HG03066 (cell line): ENCODE data around the gene SERPINA12.
A peak's percentile ranks its signal among the peaks of the same experiment; 100 is the strongest.

ENCODE experiments used
- ATAC-seq: cut with Tn5 transposase; IDR thresholded peaks from one replicate; pipeline ENCODE4 v1.9.1; 2021; ENCODE audit warnings: low read depth; ENCODE audit not compliant: unreplicated experiment

SERPINA12 gene, protein sequence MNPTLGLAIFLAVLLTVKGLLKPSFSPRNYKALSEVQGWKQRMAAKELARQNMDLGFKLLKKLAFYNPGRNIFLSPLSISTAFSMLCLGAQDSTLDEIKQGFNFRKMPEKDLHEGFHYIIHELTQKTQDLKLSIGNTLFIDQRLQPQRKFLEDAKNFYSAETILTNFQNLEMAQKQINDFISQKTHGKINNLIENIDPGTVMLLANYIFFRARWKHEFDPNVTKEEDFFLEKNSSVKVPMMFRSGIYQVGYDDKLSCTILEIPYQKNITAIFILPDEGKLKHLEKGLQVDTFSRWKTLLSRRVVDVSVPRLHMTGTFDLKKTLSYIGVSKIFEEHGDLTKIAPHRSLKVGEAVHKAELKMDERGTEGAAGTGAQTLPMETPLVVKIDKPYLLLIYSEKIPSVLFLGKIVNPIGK

DNA sequence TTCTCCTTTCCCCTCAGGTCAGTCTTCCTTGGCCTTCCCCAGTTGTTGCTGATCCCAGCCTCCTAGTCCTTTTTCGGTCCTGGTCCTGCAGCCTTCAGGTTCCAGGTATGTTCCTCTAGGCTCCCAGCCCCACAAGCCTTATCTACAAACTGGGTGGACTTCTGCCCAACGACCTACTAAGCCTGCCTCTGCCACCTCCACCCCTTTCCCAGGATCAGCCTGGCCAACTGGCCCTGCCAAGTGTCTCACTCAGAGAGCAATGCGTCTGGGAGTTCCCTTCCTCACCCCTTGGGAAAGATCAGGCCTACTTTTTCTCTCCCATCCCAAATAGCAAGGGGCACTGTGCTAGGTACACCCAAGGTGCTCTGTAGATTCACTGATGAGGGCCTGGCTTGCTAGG lies at the start of gene SERPINA12:
Gene SERPINA12, minus strand, starts transcription at position 114 of the 400 bp plus-strand sequence. CDS start 11,072 bp downstream, outside the sequence.
- ATAC-seq = no peak

DNA sequence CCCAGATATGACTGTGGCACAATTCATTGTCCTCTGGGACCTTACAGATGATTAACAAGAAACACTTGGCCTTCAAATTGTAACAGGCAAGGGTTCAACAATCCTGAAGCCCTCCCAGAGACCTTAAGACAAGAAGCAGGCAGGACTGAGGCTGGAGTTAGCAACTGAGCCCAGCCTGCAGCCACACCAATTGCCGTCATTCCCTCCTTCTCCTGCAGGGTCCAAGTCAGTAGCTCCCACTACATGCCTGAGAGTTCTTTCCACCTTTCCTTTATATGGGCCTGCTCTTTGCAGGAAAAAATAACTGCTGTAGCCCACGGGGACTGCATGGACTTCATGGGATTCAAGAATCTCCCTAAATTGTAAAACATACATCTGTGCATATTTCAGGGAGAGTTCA lies 49.6 kb upstream of the SERPINA12 start:
- ATAC-seq = no peak

DNA sequence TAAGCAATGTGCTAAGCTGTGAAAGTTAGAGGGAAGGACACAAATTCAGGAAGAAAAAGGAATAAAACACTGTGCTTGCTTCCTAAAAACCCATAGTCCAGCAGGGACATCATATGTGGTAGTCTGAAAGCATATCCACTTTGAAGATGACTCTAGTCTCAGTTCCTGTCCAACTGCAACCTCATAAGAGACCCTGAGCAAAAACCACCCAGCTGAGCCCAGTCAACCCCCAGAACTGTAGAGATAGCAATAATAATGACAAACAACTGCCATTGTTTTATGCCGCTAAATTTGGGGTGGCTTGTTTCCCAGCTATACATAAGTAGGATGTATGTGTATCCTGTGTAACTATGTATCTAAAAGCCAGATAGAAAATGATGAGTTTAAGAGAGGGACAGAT lies 48.1 kb upstream of the SERPINA12 start:
- no peak for ATAC-seq

DNA sequence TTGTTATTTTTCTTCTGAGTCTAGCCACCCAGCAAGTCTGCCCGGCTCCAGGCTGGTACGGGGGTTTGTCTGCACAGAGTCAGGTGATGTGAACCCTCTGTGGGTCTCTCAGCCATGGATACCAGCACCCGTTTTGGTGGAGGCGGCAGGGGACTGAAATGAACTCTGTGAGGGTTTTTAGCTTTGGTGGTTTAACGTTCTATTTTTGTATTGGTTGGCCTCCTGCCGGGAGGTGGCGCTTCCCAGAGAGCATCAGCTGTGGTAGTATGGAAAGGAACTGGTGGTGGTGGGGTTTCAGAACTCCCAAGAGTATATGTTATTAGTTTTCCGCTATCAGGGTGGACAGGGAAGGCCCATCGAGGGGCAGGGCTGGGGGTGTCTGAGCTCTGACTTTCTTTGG lies 46.7 kb upstream of the SERPINA12 start:
- ATAC-seq = no peak

DNA sequence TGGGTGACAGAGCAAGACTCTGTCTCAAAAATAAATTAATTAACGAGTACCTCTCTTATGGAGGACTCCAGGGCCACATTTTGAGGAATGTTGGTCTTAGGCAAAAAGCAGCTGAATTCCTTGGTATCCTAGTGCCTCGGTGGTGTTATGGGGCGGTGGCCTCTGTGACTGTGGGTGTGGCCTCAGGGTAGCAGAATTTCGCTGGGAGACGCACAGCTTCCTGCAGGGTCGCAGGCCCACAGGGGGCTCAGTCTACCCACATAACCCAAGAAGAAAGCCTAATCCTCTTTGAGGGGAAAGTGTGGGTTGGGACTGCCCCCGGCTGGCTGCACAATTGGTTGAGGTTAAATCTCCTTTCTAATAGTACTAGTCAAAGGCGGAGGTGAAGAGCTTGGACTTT lies 40.8 kb upstream of the SERPINA12 start:
- ATAC-seq = no peak

DNA sequence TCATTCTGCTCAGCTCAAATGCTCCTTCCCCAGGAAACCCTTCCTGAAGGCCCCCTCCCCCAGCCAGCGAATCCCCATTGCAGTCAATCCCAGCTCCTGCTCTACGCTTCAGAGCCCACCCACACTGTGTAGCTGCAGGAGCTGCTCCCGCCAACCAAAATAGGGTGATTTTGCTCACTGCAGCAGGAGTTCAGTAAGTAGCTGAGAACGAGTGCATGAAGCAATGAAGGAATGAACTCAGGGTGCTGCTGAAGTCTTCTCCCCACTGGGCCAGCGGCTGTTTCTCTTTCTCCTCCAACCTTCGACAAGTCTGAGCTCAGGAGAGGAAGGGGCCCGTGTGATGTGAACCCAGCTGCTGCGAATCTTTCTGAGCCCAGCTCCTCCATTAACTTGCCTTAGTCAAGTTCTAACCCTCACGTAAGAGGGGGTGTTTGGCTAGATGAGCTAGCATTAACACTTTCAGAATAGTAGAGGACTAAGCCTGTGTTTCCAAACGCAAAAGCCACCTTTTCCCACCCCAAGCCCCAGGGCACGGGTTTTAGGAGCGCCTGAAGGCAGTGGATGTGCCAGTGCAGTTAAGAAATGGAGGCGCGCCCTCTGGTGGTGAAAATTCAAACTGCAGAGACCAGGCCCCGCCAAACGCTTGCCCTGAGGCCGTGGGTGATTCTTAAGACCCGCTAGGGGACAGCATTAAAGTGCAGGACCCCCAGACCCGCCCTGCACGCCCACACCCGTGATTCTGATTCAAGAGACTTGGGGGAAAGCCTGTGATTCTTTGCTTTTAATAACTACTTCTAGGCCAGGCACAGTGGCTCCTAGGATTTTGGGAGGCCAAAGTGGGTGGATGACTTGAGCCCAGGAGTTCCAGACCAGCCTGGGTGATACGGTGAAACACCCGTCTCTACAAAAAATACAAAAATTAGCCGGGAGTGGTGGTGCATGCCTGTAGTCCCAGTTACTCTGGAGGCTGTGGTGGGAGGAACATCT lies 40.0 kb upstream of the SERPINA12 start:
- ATAC-seq = peak; percentile 72

DNA sequence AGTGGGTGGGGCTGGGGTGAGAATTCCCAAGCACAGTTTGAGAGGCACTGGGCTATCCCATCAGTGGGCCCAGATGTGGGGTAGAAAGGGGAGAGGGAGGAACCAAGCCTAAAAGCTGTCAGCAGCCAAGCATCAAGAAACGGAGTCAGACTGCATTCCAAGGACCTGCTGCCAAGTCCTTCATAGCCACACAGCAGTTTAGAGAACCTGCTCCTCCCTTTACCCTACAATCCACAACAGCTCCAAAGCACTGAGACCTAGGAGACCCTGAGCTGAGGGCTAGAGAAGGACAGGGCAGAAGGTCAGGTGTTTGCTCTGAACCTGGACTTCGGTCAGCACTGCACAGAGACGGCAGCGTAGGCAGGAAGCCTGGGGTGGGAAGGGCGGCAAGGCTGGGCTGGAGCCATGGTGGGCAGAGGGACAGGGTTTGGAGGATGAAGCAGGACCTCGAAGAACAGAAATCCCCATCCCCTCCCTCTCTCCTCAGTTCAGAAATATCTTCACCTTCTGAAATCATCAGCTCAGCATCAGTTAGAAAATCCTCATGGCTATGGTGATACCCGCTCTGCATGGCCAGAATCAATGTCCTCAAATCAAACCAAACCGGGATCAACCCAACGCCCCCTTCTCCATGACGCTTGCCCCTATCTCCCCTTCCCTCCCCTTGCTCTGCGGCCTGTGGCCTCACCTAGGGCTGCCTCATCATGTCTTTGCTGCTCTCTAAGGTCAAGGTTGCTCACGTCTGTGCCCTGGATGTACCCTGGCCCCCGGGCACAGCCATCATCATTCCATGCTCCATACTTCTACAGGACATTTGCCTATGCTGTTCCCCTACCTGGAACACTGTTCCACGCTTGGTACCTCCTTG lies 39.1 kb upstream of the SERPINA12 start:
- ATAC-seq = no peak

DNA sequence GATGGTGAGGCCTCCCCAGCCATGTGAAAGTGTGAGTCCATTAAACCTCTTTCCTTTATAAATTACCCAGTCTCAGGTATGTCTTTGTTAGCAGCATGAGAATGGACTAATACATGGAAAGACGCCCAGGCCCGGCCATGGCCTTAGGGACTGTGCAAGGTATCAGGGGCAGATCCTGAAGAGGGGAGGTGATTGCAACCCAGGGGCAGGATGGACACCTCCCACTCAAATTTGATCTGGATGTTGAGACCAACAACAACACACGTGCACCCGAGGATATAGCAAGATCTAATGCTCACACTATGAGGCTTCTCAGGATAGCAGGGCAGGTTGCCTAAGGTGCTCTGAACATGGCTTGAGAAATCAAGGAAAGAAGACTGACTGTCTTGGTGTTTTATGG lies 38.5 kb upstream of the SERPINA12 start:
- ATAC-seq = no peak

DNA sequence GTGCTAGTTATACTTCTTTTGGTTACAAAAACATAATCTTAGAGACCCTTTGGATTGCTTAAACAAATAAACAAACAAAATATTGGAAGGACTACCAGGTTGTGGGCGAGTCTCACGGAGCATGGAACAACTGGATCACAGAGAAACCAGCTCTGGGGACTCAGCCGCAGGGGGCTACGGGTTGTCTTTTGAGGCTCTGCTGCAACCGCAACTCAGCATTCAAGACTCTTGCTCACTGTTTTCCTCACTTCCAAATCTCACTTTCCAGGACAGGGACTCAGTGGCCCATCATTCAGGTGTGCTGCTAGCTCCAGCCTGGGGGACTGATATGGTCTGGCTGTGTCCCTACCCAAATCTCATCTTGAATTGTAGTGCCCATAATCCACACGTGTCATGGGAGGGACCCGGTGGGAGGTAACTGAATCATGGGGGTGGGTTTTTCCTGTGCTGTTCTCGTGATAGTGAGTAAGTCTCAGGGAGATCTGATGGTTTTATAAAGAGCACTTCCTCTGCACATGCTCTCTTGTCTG lies 37.9 kb upstream of the SERPINA12 start:
- ATAC-seq = no peak

DNA sequence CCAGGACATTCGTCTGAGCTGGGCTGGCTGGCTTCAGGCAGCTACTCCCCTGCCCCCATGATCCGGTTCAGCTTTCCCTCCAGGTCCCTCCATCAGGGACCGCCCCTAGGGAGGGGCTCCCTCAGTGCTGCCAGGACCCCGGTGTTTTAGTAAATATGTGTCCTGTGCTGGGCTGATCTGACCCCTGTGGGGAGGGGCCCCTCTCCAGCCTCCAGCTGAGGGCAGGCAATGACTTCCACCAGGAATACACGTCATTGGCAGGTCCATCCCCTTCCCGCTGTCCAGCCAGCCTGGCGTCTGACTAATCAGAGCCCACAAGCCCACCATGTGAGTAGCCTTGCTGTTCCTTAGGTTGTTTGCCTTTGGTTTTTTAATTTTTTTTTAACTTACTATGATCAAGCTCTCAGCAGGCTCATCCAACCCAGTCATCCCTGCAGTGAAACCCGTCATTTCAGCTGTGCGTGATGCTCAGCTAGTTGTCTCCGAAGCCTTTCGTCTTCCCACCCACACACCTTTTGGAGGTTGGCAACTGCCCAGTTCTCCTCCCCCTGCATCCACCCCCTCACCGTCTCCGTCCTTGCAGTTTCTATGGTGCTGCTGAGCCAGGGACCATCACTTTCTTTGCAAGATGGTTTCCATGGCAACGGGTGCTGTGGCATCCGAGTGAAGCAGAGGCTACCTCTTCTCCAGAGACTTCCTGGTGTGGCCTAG lies 36.0 kb upstream of the SERPINA12 start:
- ATAC-seq = no peak

DNA sequence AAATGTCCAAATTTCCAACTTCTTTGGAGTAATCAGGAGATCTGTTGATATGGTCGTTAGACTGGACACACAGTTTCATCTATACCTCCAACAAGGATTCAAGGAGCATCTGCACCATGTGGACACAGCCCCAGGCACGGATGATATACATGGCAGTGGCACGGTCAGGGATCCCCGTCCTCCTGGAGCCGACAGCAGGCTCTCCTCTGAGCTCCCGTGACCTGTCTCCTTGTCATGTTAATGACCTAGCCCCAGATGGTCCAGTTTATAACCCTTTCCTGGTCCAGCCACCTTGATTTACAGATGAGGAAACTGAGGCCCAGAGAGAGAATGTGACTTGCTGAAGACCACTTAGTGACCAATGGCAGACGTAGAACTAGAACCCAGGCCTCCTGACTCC lies 35.5 kb upstream of the SERPINA12 start:
- no peak for ATAC-seq

DNA sequence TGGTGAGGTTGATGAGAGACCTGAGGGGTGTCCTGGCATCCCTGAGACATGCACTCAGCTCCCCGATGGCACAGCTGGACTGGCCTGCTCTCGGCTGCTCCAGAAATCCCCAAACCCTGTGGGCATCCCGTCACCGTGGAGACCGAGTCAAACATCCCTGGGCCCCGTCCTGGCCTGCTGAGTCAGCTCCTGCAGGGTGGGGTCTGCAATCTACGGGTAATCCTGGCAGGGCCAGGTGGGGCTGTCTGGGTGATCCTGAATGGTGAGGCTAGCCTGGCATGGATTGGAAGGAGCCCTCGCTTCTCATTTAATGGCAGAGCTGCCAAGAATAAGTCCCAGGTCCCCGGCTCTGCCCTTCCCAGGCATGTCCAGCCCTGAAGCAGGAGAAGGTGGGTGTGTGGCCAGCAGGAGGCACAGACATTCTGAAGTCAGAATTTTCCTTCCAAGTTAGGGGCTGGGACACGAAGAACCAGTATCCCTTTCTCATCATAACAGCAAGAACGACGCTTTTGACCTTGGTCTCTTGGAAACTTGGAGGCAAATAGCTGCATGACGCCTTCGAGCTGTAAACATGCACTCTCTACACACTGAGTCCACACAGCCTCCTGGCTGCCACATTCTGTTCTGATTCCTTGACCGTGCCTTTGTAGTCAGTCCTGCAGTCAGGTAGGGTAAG lies 34.3 kb upstream of the SERPINA12 start:
- ATAC-seq = no peak

DNA sequence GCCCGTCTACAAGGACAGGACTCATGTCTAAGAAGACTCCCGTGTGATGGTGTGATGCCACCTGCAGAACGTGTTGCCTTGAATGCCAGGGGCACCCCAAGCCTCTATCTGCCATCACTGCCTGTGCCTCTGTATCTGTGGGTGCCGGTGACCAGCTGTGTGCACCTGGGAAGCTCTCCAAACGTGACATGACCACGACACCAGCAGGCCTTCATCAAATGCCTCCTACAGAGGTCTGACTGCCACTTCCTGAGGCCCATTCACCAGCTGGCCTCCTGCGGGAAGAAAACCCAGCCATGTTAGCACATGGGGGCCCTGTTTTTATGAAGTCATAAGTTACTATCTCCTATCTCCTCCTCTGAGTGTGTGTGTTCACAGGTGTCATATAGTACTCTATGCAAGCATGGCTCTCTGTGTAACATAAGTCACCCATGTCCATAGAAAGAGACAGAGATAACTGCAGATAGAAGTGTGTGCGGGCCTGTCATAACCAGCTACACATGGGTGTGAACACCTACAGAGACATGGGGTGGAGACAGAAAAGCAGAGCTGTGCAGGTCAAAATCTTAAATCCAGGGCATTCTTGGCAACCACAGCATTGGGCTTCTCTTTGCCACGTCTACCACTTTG lies 33.7 kb upstream of the SERPINA12 start:
- ATAC-seq = no peak

DNA sequence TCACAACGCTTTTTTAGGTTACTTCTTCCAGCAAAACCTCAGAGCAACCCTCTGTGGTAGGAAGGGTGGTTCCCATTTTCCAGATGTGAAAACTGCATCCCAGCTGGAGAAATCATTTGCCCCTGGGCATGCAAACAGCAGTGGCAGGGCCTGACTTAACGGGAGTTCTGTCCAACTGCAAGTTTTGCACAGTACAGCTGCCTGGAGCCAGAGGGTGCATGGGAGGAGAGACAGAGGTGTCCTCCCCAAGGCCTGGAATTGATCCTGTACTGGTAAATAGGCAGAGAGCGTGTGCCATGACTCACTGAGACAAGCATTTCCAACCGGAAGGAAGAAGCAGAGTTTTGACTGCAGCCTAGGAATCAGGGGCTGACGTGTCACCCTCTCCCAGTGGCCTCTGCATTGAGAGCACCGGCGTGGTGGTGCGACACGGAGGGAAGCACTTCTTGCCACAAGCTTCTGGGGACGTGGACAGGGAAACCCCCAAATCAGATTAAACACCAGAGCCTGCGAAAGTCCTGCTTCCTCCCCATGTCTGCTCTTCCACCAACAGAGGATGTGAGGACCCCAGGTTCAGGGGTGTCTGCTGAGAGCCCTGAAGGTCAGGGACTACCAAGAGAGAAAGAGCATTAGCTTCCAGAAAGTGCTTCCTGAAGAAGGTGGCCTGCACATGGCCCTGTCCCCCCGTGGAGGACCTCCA lies 33.0 kb upstream of the SERPINA12 start:
- ATAC-seq = no peak

DNA sequence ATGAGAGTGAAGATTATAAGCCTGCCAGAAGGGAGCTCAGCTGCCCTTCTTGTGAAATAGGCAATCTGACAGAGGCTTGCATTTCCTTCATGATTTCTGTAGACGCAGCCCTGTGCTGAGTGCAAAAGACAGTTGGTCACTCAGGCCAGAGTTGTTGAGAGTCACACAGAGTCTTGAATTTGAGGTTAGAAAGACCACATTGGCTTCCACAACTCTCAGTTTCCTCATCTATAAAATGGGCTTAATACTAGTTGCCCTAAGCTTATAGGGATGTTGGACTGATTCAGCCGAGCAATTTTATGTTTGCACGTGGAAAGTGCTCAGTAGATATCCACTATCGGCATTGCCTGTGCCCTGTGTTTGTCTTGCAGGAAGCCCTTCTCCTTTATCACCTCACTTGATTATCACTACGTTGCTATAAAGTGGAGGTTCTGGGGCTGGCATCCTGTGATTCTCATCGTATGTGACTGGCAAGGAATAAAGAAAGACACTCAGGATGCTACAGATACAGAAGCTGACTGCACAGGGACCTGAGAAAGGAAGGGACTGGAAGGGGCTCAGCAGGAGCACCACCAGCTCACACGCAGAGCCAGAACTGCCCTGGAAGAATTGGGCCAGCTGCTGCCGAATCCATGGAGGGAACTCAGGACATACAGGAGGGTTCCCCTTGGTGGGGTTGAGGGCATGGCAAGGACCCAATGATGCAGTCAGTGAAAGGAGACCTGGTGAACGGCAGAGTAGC lies 32.1 kb upstream of the SERPINA12 start:
- no peak for ATAC-seq

DNA sequence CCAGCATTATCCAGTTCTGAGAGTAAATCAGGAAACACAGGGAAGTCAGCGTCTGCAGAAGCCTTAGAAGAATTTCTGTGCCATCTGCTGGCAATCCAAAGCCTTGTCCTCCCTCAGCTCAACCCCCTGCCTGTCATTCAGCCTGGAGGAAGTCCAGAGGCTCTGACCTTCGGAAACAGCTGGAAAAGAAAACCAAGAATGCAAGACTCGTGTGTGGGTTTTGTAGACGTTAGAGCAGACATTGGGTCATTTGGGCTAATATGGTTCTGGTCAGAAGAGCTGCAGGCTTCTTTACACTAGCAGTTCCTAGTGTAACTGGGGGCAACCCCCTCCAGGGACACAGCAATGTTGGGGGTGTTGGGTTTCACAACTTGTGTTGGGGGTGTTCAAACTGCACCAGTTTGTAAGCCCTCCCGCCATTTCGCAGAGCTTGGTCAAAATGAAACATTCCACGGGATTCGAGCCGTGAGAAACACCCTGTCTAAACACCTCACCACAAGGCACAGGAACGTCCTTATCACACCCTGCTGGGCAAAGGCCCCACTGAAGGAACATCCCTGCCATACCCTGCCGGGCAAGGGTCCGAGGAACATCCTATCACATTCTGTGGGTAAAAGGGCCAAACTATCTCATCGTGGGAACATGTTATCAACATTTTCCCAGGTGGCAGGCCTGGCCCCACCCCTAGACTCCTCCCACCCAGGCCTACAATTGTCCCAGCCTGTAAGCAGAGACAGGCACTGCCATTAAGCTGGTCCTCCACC lies 30.9 kb upstream of the SERPINA12 start:
- no peak for ATAC-seq

DNA sequence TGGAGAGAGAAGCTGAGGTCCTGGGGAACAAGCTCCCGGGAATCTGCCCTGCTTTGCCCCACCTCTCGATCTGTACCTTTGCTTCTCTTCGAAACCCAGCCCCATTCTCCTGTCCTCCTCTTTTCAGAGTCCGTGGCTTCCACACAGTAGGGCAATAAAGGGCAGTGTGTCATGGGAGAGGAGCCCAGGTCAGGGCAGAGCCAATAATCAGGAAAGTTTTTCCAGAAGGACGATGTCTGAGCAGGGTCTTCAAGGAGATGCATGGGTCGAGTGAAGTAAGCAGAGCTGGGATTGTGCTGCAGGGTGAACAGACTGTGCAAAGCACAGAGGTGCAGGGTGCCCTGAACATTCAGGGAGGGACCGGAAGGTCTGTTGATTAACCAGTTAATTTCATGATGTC lies 29.9 kb upstream of the SERPINA12 start:
- no peak for ATAC-seq
